GM12878 (cell line): ENCODE results near the gene TADA3. TPM values are rescaled to one million over a fixed set of nuclear protein-coding genes. Genes with fewer than 3 reads are reported as not detected.

Experiments used
- ATAC-seq: fragments of 200-7000 bp; cut with Tn5 transposase; 3 replicates; pipeline ENCODE4 v1.9.1; 2020; ENCODE audit warnings: mild to moderate bottlenecking, moderate library complexity
- BruUV-seq: library from RNA; stranded (reverse); fragments of 400-500 nt; replicated peaks from 2 replicates; lab custom pipeline; 2021; lab: Mats Ljungman, UMichigan
- CTCF ChIA-PET: fragments of 300-600 bp; sonication (Branson Sonifier 250); formaldehyde crosslinking; extraction: SDS; loops from one replicate; lab custom pipeline; 2021; ENCODE audit warnings: inconsistent platforms; lab: Yijun Ruan, JAX
- POLR2A ChIA-PET: fragments of 350-600 bp; formaldehyde crosslinking; extraction: SDS; loops from one replicate; lab custom pipeline; 2021; ENCODE audit warnings: inconsistent platforms; lab: Charles Lee
- RAD21 ChIA-PET: fragments of 300-600 bp; sonication (Branson Sonifier 250); formaldehyde crosslinking; loops from one replicate; lab custom pipeline; 2023; ENCODE audit warnings: antibody characterized with exemption; ENCODE audit not compliant: unreplicated experiment; lab: Charles Lee
- SMC1A ChIA-PET: fragments of 300-600 bp; sonication (Branson Sonifier 250); formaldehyde crosslinking; loops from one replicate; lab custom pipeline; 2023; ENCODE audit not compliant: unreplicated experiment, uncharacterized antibody; lab: Charles Lee
- DNase-seq: peaks from one replicate; pipeline ENCODE4 v3.0.0-alpha.2; 2011; ENCODE audit warnings: low read depth, low spot score
- FAIRE-seq: peaks from 3 replicates; lab custom pipeline; 2011; peaks lifted over from hg19 to GRCh38; lab: Jason Lieb, UNC
- H2AFZ ChIP-seq: 2 replicates; pipeline ENCODE4 v1.6.0; 2011; ENCODE audit warnings: low read depth, low read length, control low read depth; ENCODE audit not compliant: control insufficient read depth
- H3K27ac ChIP-seq: 2 replicates; pipeline ENCODE4 v1.5.1; 2011; ENCODE audit warnings: control low read depth; ENCODE audit not compliant: control insufficient read depth, insufficient read depth
- H3K27me3 ChIP-seq, 2 experiments: replicated peaks in 1 of 2; 2 replicates each; pipeline versions ENCODE4 v1.6.0 to v1.6.1; 2011; ENCODE audit warnings: low read length in 1 of 2; ENCODE audit not compliant: control insufficient read depth in 2 of 2, insufficient read depth in 2 of 2
- H3K36me3 ChIP-seq, 2 experiments: 2 replicates each; pipeline ENCODE4 v1.5.1; 2011; ENCODE audit warnings: low read length in 1 of 2; ENCODE audit not compliant: control insufficient read depth in 2 of 2, insufficient read depth in 2 of 2
- H3K4me1 ChIP-seq: 2 replicates; pipeline ENCODE4 v1.6.1; 2011; ENCODE audit warnings: mild to moderate bottlenecking, low read length, moderate library complexity, mixed read lengths; ENCODE audit not compliant: control insufficient read depth, insufficient read depth
- H3K4me2 ChIP-seq: 2 replicates; pipeline ENCODE4 v1.6.0; 2011; ENCODE audit warnings: control low read depth; ENCODE audit not compliant: control insufficient read depth, insufficient read depth
- H3K4me3 ChIP-seq: fragments of 200-600 bp; sonication (generic); 2 replicates; pipeline ENCODE4 v1.5.1; 2016
- H3K79me2 ChIP-seq: 2 replicates; pipeline ENCODE4 v1.6.0; 2011; ENCODE audit warnings: low read length; ENCODE audit not compliant: control insufficient read depth, insufficient read depth
- H3K9ac ChIP-seq: 2 replicates; pipeline ENCODE4 v1.8.0; 2011; ENCODE audit warnings: low read length, control low read depth, mixed read lengths; ENCODE audit not compliant: control insufficient read depth, insufficient read depth
- H3K9me3 ChIP-seq: replicated peaks from 3 replicates; pipeline ENCODE4 v1.5.1; 2011; ENCODE audit warnings: mild to moderate bottlenecking, low read length; ENCODE audit not compliant: control insufficient read depth, insufficient read depth
- H4K20me1 ChIP-seq: 2 replicates; pipeline ENCODE4 v1.6.0; 2011; ENCODE audit not compliant: control insufficient read depth, insufficient read depth
- BHLHE40 ChIP-seq, 2 experiments: fragments of 450-650 bp in 1 of 2; IDR thresholded peaks; 2 replicates each; pipeline ENCODE4 v1.6.1; 2011 to 2017; ENCODE audit warnings: low read depth in 2 of 2, borderline replicate concordance in 1 of 2, improper control_type of control experiment in 1 of 2, low read length in 1 of 2, mild to moderate bottlenecking in 1 of 2
- CHD1 ChIP-seq: IDR thresholded peaks from 2 replicates; pipeline ENCODE4 v1.6.1; 2012; ENCODE audit warnings: low read depth, low read length, improper control_type of control experiment
- CHD2 ChIP-seq: IDR thresholded peaks from 2 replicates; pipeline ENCODE4 v1.6.1; 2011; ENCODE audit warnings: low read depth, low read length, improper control_type of control experiment, borderline replicate concordance
- CREM ChIP-seq: IDR thresholded peaks from 2 replicates; pipeline ENCODE4 v1.6.1; 2014; ENCODE audit warnings: antibody characterized with exemption, low read depth
- EED ChIP-seq: sonication (generic); IDR thresholded peaks from 2 replicates; pipeline ENCODE4 v1.6.1; 2016; ENCODE audit warnings: antibody characterized with exemption, low read depth
- ESRRA ChIP-seq: IDR thresholded peaks from 2 replicates; pipeline ENCODE4 v1.6.1; 2012; ENCODE audit warnings: mild to moderate bottlenecking, low read length, improper control_type of control experiment
- HDGF ChIP-seq: fragments of 450-650 bp; IDR thresholded peaks from 2 replicates; pipeline ENCODE4 v1.6.1; 2016; ENCODE audit warnings: antibody characterized with exemption
- KDM1A ChIP-seq: fragments of 200-600 bp; sonication (generic); IDR thresholded peaks from 2 replicates; pipeline ENCODE4 v1.6.1; 2016; ENCODE audit warnings: borderline replicate concordance
- MYC ChIP-seq: IDR thresholded peaks from 2 replicates; pipeline ENCODE4 v1.6.1; 2011; ENCODE audit warnings: mild to moderate bottlenecking, low read length, moderate library complexity, inconsistent platforms; ENCODE audit not compliant: insufficient read depth, insufficient replicate concordance, insufficient read length, severe bottlenecking
- NFIC ChIP-seq: IDR thresholded peaks from 2 replicates; pipeline ENCODE4 v1.6.1; 2012; ENCODE audit warnings: low read depth, mild to moderate bottlenecking, inconsistent platforms, low read length, moderate library complexity
- NR2C1 ChIP-seq: fragments of 450-650 bp; IDR thresholded peaks from 2 replicates; pipeline ENCODE4 v1.6.1; 2017; ENCODE audit warnings: antibody characterized with exemption, mild to moderate bottlenecking, moderate library complexity
- RB1 ChIP-seq: fragments of 450-650 bp; formaldehyde crosslinking; IDR thresholded peaks from 2 replicates; pipeline ENCODE4 v1.6.1; 2017; ENCODE audit warnings: mild to moderate bottlenecking, borderline replicate concordance
- RBBP5 ChIP-seq: fragments of 200-600 bp; sonication (generic); conservative IDR thresholded peaks from 2 replicates; pipeline ENCODE4 v1.6.1; 2016
- SKIL ChIP-seq: fragments of 450-650 bp; IDR thresholded peaks from 2 replicates; pipeline ENCODE4 v1.6.1; 2017; ENCODE audit warnings: mild to moderate bottlenecking, low read depth, inconsistent platforms; ENCODE audit not compliant: poor library complexity, severe bottlenecking
- SP1 ChIP-seq: IDR thresholded peaks from one replicate; pipeline ENCODE4 v1.6.1; 2011; ENCODE audit warnings: low read depth, low read length
- ZNF207 ChIP-seq: fragments of 450-650 bp; IDR thresholded peaks from 2 replicates; pipeline ENCODE4 v1.6.1; 2014; ENCODE audit warnings: antibody characterized with exemption, mild to moderate bottlenecking, borderline replicate concordance
- WGBS: methylation state at CpG from one replicate; pipeline ENCODE4 v1.1.6; 2016; ENCODE audit warnings: low lambda C conversion rate; ENCODE audit not compliant: insufficient replicate concordance, insufficient coverage; ENCODE audit errors: missing lambda C conversion rate; 5-methylcytosine and 5-hydroxymethylcytosine counted together
- in situ Hi-C: fragments of 300-500 bp; cut with MboI; formaldehyde crosslinking; loops from 9 replicates; pipeline ENCODE4 v1.14.3; 2018; ENCODE audit warnings: mixed read lengths
- intact Hi-C: fragments of 100-400 bp; cut with micrococcal nuclease; formaldehyde crosslinking; loops from one replicate; pipeline ENCODE4 v1.14.2; 2022; ENCODE audit not compliant: unreplicated experiment
- polyA plus RNA-seq, 11 experiments: library from polyadenylated mRNA; depleted of rRNA in 4 of 11; unstranded in 6 of 11; stranded (reverse) in 5 of 11; fragments of >200 nt; fragmentation: Nextera tagmentation in 4 of 11; fragmentation: Illumina TruSeq in 1 of 11; extraction: Ambion mirVana in 4 of 11; extraction: Trizol in 1 of 11; gene quantifications; 1 replicate in 1 of 11; 2 replicates in 10 of 11; pipeline versions ENCODE4 v1.2.1 to v1.2.3, GENCODE V29; 2011 to 2016; ENCODE audit warnings: inconsistent platforms in 2 of 11, missing spikeins in 2 of 11, low read depth in 1 of 11
- total RNA-seq, 4 experiments: library from RNA; depleted of rRNA in 3 of 4; stranded (reverse); fragments of >200 nt in 3 of 4; fragmentation: Illumina TruSeq in 1 of 4; extraction: Trizol in 1 of 4; gene quantifications; 2 replicates each; pipeline versions ENCODE4 v1.2.1 to v1.2.3, GENCODE V29; 2013 to 2021
- TF ChIP-seq, protein P1 (sequence below): fragments of 450-650 bp; IDR thresholded peaks from 2 replicates; pipeline ENCODE4 v1.6.1; 2017; ENCODE audit warnings: antibody characterized with exemption, mild to moderate bottlenecking, moderate library complexity

Gene TADA3
- total and polyA plus RNA-seq, 10 of the 15 experiments (the other 5 are each of a cell fraction or from before 2014, with no cell fraction given) = 2.6 to 71.2 (median 51.0) TPM

- RAD21 ChIA-PET = interaction anchor here (1.0 to 1.9 kb wide), 8 partner anchors 19 to 369 kb away, joined by 3 to 8 read pairs (median 4); partner anchors contain the start of genes ARPC4, OGG1, TADA3 and THUMPD3
- no peak for TF ChIP-seq KDM1A
- TF ChIP-seq CREM = peak; percentile 74
- peak; percentile 98 for TF ChIP-seq RB1
- no peak for TF ChIP-seq RBBP5
- TF ChIP-seq MYC = peak; percentile 60
- TF ChIP-seq HDGF = peak; percentile 88; the same call in 1 of the 2 replicates
- peak in 1 of 2 experiments; percentile 74; a peak in 2 of 4 replicates for TF ChIP-seq BHLHE40 (IDR thresholded peaks at IDR 0.05; ENCODE audit: borderline replicate concordance in 1 of 2, low read depth in 2 of 2, low read length in 1 of 2)
- TF ChIP-seq NFIC = no peak
- TF ChIP-seq SKIL = peak; percentile 93
- TF ChIP-seq CHD2 = peak; percentile 91
- no peak for TF ChIP-seq ESRRA
- TF ChIP-seq SP1 = peak; percentile 50
- TF ChIP-seq NR2C1 = peak; percentile 53
- TF ChIP-seq, protein P1, sequence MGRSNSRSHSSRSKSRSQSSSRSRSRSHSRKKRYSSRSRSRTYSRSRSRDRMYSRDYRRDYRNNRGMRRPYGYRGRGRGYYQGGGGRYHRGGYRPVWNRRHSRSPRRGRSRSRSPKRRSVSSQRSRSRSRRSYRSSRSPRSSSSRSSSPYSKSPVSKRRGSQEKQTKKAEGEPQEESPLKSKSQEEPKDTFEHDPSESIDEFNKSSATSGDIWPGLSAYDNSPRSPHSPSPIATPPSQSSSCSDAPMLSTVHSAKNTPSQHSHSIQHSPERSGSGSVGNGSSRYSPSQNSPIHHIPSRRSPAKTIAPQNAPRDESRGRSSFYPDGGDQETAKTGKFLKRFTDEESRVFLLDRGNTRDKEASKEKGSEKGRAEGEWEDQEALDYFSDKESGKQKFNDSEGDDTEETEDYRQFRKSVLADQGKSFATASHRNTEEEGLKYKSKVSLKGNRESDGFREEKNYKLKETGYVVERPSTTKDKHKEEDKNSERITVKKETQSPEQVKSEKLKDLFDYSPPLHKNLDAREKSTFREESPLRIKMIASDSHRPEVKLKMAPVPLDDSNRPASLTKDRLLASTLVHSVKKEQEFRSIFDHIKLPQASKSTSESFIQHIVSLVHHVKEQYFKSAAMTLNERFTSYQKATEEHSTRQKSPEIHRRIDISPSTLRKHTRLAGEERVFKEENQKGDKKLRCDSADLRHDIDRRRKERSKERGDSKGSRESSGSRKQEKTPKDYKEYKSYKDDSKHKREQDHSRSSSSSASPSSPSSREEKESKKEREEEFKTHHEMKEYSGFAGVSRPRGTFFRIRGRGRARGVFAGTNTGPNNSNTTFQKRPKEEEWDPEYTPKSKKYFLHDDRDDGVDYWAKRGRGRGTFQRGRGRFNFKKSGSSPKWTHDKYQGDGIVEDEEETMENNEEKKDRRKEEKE = no peak
- TF ChIP-seq ZNF207 = peak; percentile 99
- TF ChIP-seq EED = peak; percentile 71; the same call in 1 of the 2 replicates
- TF ChIP-seq CHD1 = no peak
These were observed 60.8 kb downstream of the TADA3 start, which contains the start of gene BRPF1 for GRCh38 chr3:9731206-9732079. Gene BRPF1 (plus strand): TSS chr3:9731735. CDS start chr3:9734141, 2,406 bp downstream.

More at GRCh38 chr3:9731206-9732079, 60.8 kb downstream of the TADA3 start, which contains the start of gene BRPF1:
- CTCF ChIA-PET = interaction anchor here (0.8 to 2.8 kb wide), 5 partner anchors 10 to 370 kb away, joined by 3 to 24 read pairs (median 7); partner anchors contain the start of genes MTMR14 and OGG1
- H3K9ac ChIP-seq = peak within 1 kb of the TSS; percentile 98
- H2AFZ ChIP-seq = peak within 1 kb of the TSS; percentile 99
- peak within 1 kb of the TSS; percentile 97 for H3K4me2 ChIP-seq
- H3K27me3 ChIP-seq = no peaks in the 10 kb centered on the region
- intact Hi-C loops (loop anchor here (1.0 to 10.0 kb wide), 4 partner anchors 18 to 377 kb away; partner anchors contain the start of genes ARPC4, OGG1 and TADA3), in situ Hi-C loops (no loop called here)
- peaks cover 0 to 10% of the 10 kb centered on the region in 2 experiments; a peak in 3 of 4 replicates for H3K36me3 ChIP-seq
- no peaks in the 10 kb centered on the region for H3K9me3 ChIP-seq
- H3K4me1 ChIP-seq = peaks cover 12% of the 10 kb centered on the region
- peak; percentile 97 for ATAC-seq
- no TSS peak for BruUV-seq
- 2% methylated on average over 58 of the region's 88 CpGs for WGBS
- peak within 1 kb of the TSS; percentile 100 for H3K27ac ChIP-seq
- POLR2A ChIA-PET = interaction anchor here (0.8 to 1.8 kb wide), 6 partner anchors 18 to 1007 kb away, joined by 3 to 10 read pairs (median 3); partner anchors contain the start of genes ARPC4, OGG1, TADA3 and THUMPD3
- SMC1A ChIA-PET = interaction anchor here (0.7 to 2.7 kb wide), 8 partner anchors 18 to 323 kb away, joined by 3 to 16 read pairs (median 3); partner anchors contain the start of genes ARPC4 and OGG1
- H3K79me2 ChIP-seq = peaks cover 32% of the 10 kb centered on the region
- H3K4me3 ChIP-seq = peak within 1 kb of the TSS; percentile 94
- H4K20me1 ChIP-seq = peaks cover 3% of the 10 kb centered on the region
- FAIRE-seq = peak; percentile 93
- DNase-seq = peak; percentile 90
